HUES48 (cell line): ENCODE measurements around the gene SMARCA1.

Experiments
- H3K27ac ChIP-seq: one replicate; pipeline ENCODE4 v1.7.0; 2013; ENCODE audit warnings: low read depth, low read length, inconsistent platforms
- H3K27me3 ChIP-seq: 2 replicates; pipeline ENCODE4 v1.6.1; 2013; ENCODE audit warnings: mild to moderate bottlenecking, low read length; ENCODE audit not compliant: control insufficient read depth, insufficient read depth
- H3K36me3 ChIP-seq: 2 replicates; pipeline ENCODE4 v1.6.1; 2013; ENCODE audit warnings: low read length; ENCODE audit not compliant: control insufficient read depth, insufficient read depth
- H3K4me1 ChIP-seq: 2 replicates; pipeline ENCODE4 v1.6.1; 2013; ENCODE audit warnings: mild to moderate bottlenecking, low read length; ENCODE audit not compliant: control insufficient read depth, insufficient read depth
- H3K4me3 ChIP-seq: 2 replicates; pipeline ENCODE4 v1.5.1; 2013; ENCODE audit warnings: mild to moderate bottlenecking, low read depth, low read length
- H3K9ac ChIP-seq: 2 replicates; pipeline ENCODE4 v1.6.1; 2013; ENCODE audit warnings: mild to moderate bottlenecking, low read depth, low read length, moderate library complexity
- H3K9me3 ChIP-seq: 2 replicates; pipeline ENCODE4 v1.6.1; 2013; ENCODE audit warnings: low read length; ENCODE audit not compliant: control insufficient read depth, insufficient read depth

Gene SMARCA1

GRCh38 chrX:129403974-129404669, 119.2 kb downstream of the SMARCA1 start:
- Histone ChIP-seq H3K9me3 (no peaks in the 10 kb centered on the region), H3K27me3 (0 out of 2 replicates have a peak, but pooled peaks cover 3% of the 10 kb centered on the region), H3K27ac (no peak overlapping the region), H3K9ac (no peak overlapping the region), H3K4me3 (no peak overlapping the region), H3K4me1 (peaks cover 11% of the 10 kb centered on the region), H3K36me3 (no peaks in the 10 kb centered on the region)
